ENCODE results near the gene CAMK1D. TPM values are rescaled to one million over a fixed set of nuclear protein-coding genes. Genes with fewer than 3 reads are reported as not detected.

Gene CAMK1D
- polyA plus RNA-seq, 1 donor (not counting 4 experiments of a cell fraction or from before 2014, with no cell fraction given): 0.76 TPM

DNA sequence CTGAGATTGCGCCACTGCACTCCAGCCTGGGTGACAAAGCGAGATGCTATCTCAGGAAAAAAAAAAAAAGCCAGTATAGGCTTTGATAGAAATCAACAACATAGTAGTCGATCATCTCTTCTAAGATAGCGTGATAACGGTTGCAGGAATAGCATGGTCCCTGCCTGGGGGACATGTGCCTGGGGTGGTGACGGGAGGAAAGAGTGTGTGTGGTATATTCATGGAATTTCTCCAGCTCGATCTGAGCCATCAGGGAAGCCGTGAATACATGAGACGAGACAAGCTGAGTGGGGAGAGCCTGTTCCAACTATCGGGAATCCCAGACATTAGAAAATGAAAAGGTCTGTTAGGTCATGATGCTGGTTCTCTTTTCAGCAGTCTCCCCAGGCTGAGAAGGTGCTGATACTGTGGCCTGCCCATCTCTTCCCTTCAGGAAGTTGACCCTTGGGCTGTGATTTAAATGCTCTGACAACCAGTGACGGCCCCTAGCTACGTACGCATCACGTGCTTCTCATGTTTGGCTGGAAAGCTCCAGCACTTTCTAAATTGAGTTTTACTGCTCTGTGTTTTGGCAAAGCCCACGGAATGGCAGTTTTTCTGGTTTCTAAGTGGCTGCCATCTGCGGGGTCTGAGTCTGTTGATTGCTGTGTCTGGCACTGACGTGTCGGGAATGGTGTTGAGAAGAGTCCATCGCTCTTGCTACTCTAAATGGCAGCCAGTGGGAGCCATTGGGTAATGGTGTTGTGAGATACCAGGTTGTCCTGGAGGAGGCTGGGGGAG lies 422.8 kb downstream of the CAMK1D start:
- no peak overlapping the region for H3K9ac ChIP-seq (ENCODE audit: control insufficient read depth, extremely low read depth, insufficient read depth, low read length)
- no peaks in the 10 kb centered on the region for H3K79me2 ChIP-seq (ENCODE audit: control insufficient read depth, insufficient read depth, low read length)
- no peaks in the 10 kb centered on the region for H3K36me3 ChIP-seq (ENCODE audit: control insufficient read depth in 2 of 2, extremely low read depth in 1 of 2, insufficient read depth in 2 of 2, low read length in 2 of 2)
- H4K20me1 ChIP-seq (ENCODE audit: control insufficient read depth, extremely low read depth, insufficient read depth, low read length): no peaks in the 10 kb centered on the region
- FAIRE-seq (no peak), DNase-seq (ENCODE audit: low read depth, low spot score) (no peak)
- H2AFZ ChIP-seq (ENCODE audit: control insufficient read depth, low read length): no peak overlapping the region
- no peak overlapping the region for H3K4me3 ChIP-seq (ENCODE audit: control insufficient read depth in 2 of 3, extremely low read depth in 1 of 3, insufficient read depth in 2 of 3, low read depth in 1 of 3, low read length in 3 of 3)
- peaks cover 10% of the 10 kb centered on the region for H3K4me1 ChIP-seq (ENCODE audit: control insufficient read depth, extremely low read depth, insufficient read depth, low read length)
- no peak overlapping the region for H3K27ac ChIP-seq (ENCODE audit: control insufficient read depth, insufficient read depth, low read length)
- dilution Hi-C loops (cut with MboI; ENCODE audit: extremely low pct_ligation_motif_present, low sequenced_read_pairs): no loop called here
- no peaks in the 10 kb centered on the region for H3K9me1 ChIP-seq (ENCODE audit: control insufficient read depth, extremely low read depth, insufficient read depth, low read length)
- H3K4me2 ChIP-seq (ENCODE audit: control insufficient read depth, extremely low read depth, insufficient read depth, low read depth, low read length): no peak overlapping the region
- TF ChIP-seq, protein P1, sequence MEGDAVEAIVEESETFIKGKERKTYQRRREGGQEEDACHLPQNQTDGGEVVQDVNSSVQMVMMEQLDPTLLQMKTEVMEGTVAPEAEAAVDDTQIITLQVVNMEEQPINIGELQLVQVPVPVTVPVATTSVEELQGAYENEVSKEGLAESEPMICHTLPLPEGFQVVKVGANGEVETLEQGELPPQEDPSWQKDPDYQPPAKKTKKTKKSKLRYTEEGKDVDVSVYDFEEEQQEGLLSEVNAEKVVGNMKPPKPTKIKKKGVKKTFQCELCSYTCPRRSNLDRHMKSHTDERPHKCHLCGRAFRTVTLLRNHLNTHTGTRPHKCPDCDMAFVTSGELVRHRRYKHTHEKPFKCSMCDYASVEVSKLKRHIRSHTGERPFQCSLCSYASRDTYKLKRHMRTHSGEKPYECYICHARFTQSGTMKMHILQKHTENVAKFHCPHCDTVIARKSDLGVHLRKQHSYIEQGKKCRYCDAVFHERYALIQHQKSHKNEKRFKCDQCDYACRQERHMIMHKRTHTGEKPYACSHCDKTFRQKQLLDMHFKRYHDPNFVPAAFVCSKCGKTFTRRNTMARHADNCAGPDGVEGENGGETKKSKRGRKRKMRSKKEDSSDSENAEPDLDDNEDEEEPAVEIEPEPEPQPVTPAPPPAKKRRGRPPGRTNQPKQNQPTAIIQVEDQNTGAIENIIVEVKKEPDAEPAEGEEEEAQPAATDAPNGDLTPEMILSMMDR (optimal IDR thresholded peaks at IDR 0.05 in 1 of 3, IDR thresholded peaks at IDR 0.05 in 1 of 3, conservative IDR thresholded peaks at IDR 0.05 in 1 of 3; ENCODE audit: extremely low read depth in 1 of 3, insufficient read depth in 2 of 3, low read length in 3 of 3): no peak
- no peak for TF ChIP-seq EZH2 (IDR thresholded peaks at IDR 0.05; ENCODE audit: low read length)
- no peaks in the 10 kb centered on the region for H3K9me3 ChIP-seq (ENCODE audit: control insufficient read depth, low read depth, low read length)
- peaks cover 6% of the 10 kb centered on the region for H3K27me3 ChIP-seq (ENCODE audit: control insufficient read depth, extremely low read depth, insufficient read depth, low read length)

DNA sequence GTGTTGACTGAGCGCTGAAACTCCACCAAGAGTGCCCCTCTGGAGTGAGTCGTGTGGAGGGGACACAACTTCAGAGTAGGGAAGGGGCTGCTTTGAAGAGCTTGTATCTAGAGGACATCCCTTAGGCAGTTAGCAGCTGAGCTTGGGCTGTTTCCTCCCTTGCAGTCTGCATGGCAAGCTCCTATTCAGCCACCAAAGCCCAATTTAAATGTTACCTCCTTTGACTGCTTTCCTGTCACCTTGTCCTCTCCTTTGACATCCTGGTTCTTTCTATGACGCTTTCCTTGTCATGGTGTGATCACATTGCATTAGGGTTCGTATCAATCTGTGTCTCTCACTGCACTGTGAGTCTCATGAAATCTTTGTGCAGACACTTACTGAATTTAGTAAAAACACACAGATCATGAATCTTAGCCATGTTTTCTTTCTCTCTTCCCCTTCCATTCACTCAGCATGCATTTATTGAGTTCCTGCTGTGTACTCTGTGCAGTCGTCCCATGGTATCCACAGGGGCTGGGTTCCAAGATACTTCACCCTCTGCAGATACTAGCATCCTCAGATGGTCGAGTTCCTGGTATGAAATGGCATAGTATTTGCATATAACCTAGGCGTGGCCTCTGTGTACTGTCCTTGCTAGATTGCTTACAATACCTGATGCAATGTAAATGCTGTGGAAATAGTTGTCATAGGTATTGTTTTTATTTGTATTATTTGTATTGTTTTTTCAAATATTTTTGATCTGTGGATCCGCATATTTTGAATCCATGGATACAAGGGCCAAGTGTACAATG lies 423.6 kb downstream of the CAMK1D start:
- dilution Hi-C loops (cut with MboI; ENCODE audit: extremely low pct_ligation_motif_present, low sequenced_read_pairs): no loop called here
- Histone ChIP-seq H2AFZ (ENCODE audit: control insufficient read depth, low read length) (no peak overlapping the region), H3K4me1 (ENCODE audit: control insufficient read depth, extremely low read depth, insufficient read depth, low read length) (peaks cover 9% of the 10 kb centered on the region), H3K9me3 (ENCODE audit: control insufficient read depth, low read depth, low read length) (no peaks in the 10 kb centered on the region), H3K27me3 (ENCODE audit: control insufficient read depth, extremely low read depth, insufficient read depth, low read length) (peaks cover 6% of the 10 kb centered on the region), H3K4me3 (ENCODE audit: control insufficient read depth in 2 of 3, extremely low read depth in 1 of 3, insufficient read depth in 2 of 3, low read depth in 1 of 3, low read length in 3 of 3) (no peak overlapping the region), H3K79me2 (ENCODE audit: control insufficient read depth, insufficient read depth, low read length) (no peaks in the 10 kb centered on the region), H3K27ac (ENCODE audit: control insufficient read depth, insufficient read depth, low read length) (no peak overlapping the region), H3K9me1 (ENCODE audit: control insufficient read depth, extremely low read depth, insufficient read depth, low read length) (no peaks in the 10 kb centered on the region), H3K4me2 (ENCODE audit: control insufficient read depth, extremely low read depth, insufficient read depth, low read depth, low read length) (no peak overlapping the region), H4K20me1 (ENCODE audit: control insufficient read depth, extremely low read depth, insufficient read depth, low read length) (no peaks in the 10 kb centered on the region), H3K36me3 (ENCODE audit: control insufficient read depth in 2 of 2, extremely low read depth in 1 of 2, insufficient read depth in 2 of 2, low read length in 2 of 2) (no peaks in the 10 kb centered on the region), H3K9ac (ENCODE audit: control insufficient read depth, extremely low read depth, insufficient read depth, low read length) (no peak overlapping the region)
- FAIRE-seq (no peak), DNase-seq (ENCODE audit: low read depth, low spot score) (no peak)
- TF ChIP-seq EZH2 (IDR thresholded peaks at IDR 0.05; ENCODE audit: low read length): no peak
- TF ChIP-seq, protein P1 (optimal IDR thresholded peaks at IDR 0.05 in 1 of 3, IDR thresholded peaks at IDR 0.05 in 1 of 3, conservative IDR thresholded peaks at IDR 0.05 in 1 of 3; ENCODE audit: extremely low read depth in 1 of 3, insufficient read depth in 2 of 3, low read length in 3 of 3): no peak

All from keratinocyte (primary cell).